Fibroblast of skin of left quadriceps (primary cell): Measurements from ENCODE around the gene TREML2.
"Not testable (repeated sequence)": the region's sequence is repeated elsewhere in the genome, so short reads cannot be mapped to it uniquely, and the experiment has no call there.

Experiments used
- DNase-seq, 2 experiments: peaks; one replicate each; pipeline ENCODE4 v3.0.0-alpha.2; 2013; ENCODE audit warnings: low read depth in 2 of 2

TREML2 gene

GRCh38 chr6:41208439-41209106 lies 7.6 kb upstream of the TREML2 start:
- no peak for DNase-seq

GRCh38 chr6:41204156-41204555 lies 3.2 kb upstream of the TREML2 start:
- no peak for DNase-seq

- DNase-seq, result no peak
Observed at GRCh38 chr6:41201764-41202173, 820 bp upstream of the TREML2 start.

- no peak for DNase-seq
Observed at GRCh38 chr6:41200296-41200900, 551 bp downstream of the TREML2 start.

GRCh38 chr6:41199552-41200246 lies 1.2 kb downstream of the TREML2 start:
- no peak for DNase-seq

GRCh38 chr6:41197234-41197633 lies 3.7 kb downstream of the TREML2 start:
- DNase-seq, result no peak

GRCh38 chr6:41194386-41194785 lies 6.6 kb downstream of the TREML2 start:
- DNase-seq, result no peak

GRCh38 chr6:41193884-41194283 lies 7.1 kb downstream of the TREML2 start:
- no peak for DNase-seq

GRCh38 chr6:41193171-41193734 lies 7.7 kb downstream of the TREML2 start:
- DNase-seq, result no peak

GRCh38 chr6:41191569-41191968 lies 9.4 kb downstream of the TREML2 start:
- no peak for DNase-seq

- no peak for DNase-seq
Observed at GRCh38 chr6:41190791-41191190, 10.2 kb downstream of the TREML2 start.

- DNase-seq, result no peak
Observed at GRCh38 chr6:41189967-41190366, 11.0 kb downstream of the TREML2 start.

- DNase-seq, result not testable (repeated sequence)
Observed at GRCh38 chr6:41189046-41189445, 11.9 kb downstream of the TREML2 start.

- no peak for DNase-seq
Observed at GRCh38 chr6:41187924-41188886, 12.7 kb downstream of the TREML2 start.

- DNase-seq, result no peak
Observed at GRCh38 chr6:41186031-41186562, 14.9 kb downstream of the TREML2 start.

GRCh38 chr6:41184761-41185160 lies 16.2 kb downstream of the TREML2 start:
- DNase-seq, result no peak

- DNase-seq, result peak in 1 of 2 experiments; percentile 13
Observed at GRCh38 chr6:41182069-41183034, 18.6 kb downstream of the TREML2 start.

- no peak for DNase-seq
Observed at GRCh38 chr6:41181566-41181965, 19.4 kb downstream of the TREML2 start.

- no peak for DNase-seq
Observed at GRCh38 chr6:41179163-41179562, 21.8 kb downstream of the TREML2 start.

GRCh38 chr6:41177695-41178094 lies 23.3 kb downstream of the TREML2 start:
- no peak for DNase-seq
